ENCODE results near the gene PPRC1.

- TF ChIP-seq CTCF (IDR thresholded peaks at IDR 0.05) (no peak), POLR2A (IDR thresholded peaks at IDR 0.05) (no peak)
These were observed 8.2 kb downstream of the PPRC1 start for GRCh38 chr10:102140913-102141540.
